Mucosa of rectum (tissue), 2 donors: Measurements from ENCODE around the gene AGXT.

Source experiments
- H3K27ac ChIP-seq, 2 donors: one replicate each; pipeline ENCODE4 v1.7.0; 2013; ENCODE audit warnings: inconsistent platforms in 2 of 2, low read depth in 2 of 2, low read length in 2 of 2
- H3K27me3 ChIP-seq, 2 donors: one replicate each; pipeline ENCODE4 v1.7.0; 2013; ENCODE audit warnings: low read length in 2 of 2; ENCODE audit not compliant: control insufficient read depth in 2 of 2, insufficient read depth in 2 of 2
- H3K36me3 ChIP-seq, 2 donors: one replicate each; pipeline ENCODE4 v1.7.0; 2013; ENCODE audit warnings: low read length in 2 of 2; ENCODE audit not compliant: control insufficient read depth in 2 of 2, insufficient read depth in 2 of 2
- H3K4me1 ChIP-seq, 2 donors: one replicate each; pipeline ENCODE4 v1.7.0; 2013; ENCODE audit warnings: low read length in 2 of 2, mild to moderate bottlenecking in 1 of 2; ENCODE audit not compliant: control insufficient read depth in 2 of 2, insufficient read depth in 2 of 2
- H3K4me3 ChIP-seq, 2 donors: one replicate each; pipeline ENCODE4 v1.7.0; 2013; ENCODE audit warnings: low read length in 2 of 2
- H3K9ac ChIP-seq, 2 donors: one replicate each; pipeline ENCODE4 v1.7.0; 2013; ENCODE audit warnings: low read length in 2 of 2, low read depth in 1 of 2, mild to moderate bottlenecking in 1 of 2
- H3K9me3 ChIP-seq, 2 donors: one replicate each; pipeline ENCODE4 v1.7.0; 2013; ENCODE audit warnings: low read length in 2 of 2; ENCODE audit not compliant: control insufficient read depth in 2 of 2
- donor health status: healthy.
- donor health status: Normal muscosa, but diverticular disease.

The AGXT gene

GRCh38 chr2:240892925-240893324 is 24.3 kb downstream of the AGXT start:
- H3K36me3 ChIP-seq: no peaks in the 10 kb centered on the region
- no peaks in the 10 kb centered on the region for H3K9me3 ChIP-seq
- no peaks in the 10 kb centered on the region for H3K27me3 ChIP-seq
- H3K27ac ChIP-seq: no peak overlapping the region
- peaks cover 19 to 45% of the 10 kb centered on the region in 2 donors for H3K4me1 ChIP-seq
- H3K4me3 ChIP-seq: no peak overlapping the region
- H3K9ac ChIP-seq: no peak overlapping the region

GRCh38 chr2:240893363-240893844 is 24.8 kb downstream of the AGXT start:
- Histone ChIP-seq H3K4me1 (peaks cover 19 to 45% of the 10 kb centered on the region in 2 donors), H3K27me3 (no peaks in the 10 kb centered on the region), H3K4me3 (no peak overlapping the region), H3K9ac (no peak overlapping the region), H3K36me3 (no peaks in the 10 kb centered on the region), H3K9me3 (no peaks in the 10 kb centered on the region), H3K27ac (no peak overlapping the region)

- Histone ChIP-seq H3K9me3 (no peaks in the 10 kb centered on the region), H3K4me3 (no peak overlapping the region), H3K27ac (no peak overlapping the region), H3K36me3 (no peaks in the 10 kb centered on the region), H3K4me1 (peaks cover 17 to 43% of the 10 kb centered on the region in 2 donors), H3K27me3 (no peaks in the 10 kb centered on the region), H3K9ac (no peak overlapping the region)
These were observed 25.4 kb downstream of the AGXT start for GRCh38 chr2:240894006-240894405.

- Histone ChIP-seq H3K9me3 (no peaks in the 10 kb centered on the region), H3K4me3 (peak overlapping the region in 1 of 2 donors; percentile 1), H3K4me1 (peaks cover 8 to 33% of the 10 kb centered on the region in 2 donors), H3K9ac (no peak overlapping the region), H3K36me3 (no peaks in the 10 kb centered on the region), H3K27me3 (no peaks in the 10 kb centered on the region), H3K27ac (no peak overlapping the region)
These were observed 26.4 kb downstream of the AGXT start for GRCh38 chr2:240894836-240895558.

- H3K9ac ChIP-seq: peak within 1 kb of the TSS in 1 of 2 donors; percentile 17
- H3K4me3 ChIP-seq: peak within 1 kb of the TSS; percentile 1 to 20
- H3K36me3 ChIP-seq: no peaks in the 10 kb centered on the region
- H3K27me3 ChIP-seq: no peaks in the 10 kb centered on the region
- H3K27ac ChIP-seq: no peak within 1 kb of the TSS
- no peaks in the 10 kb centered on the region for H3K9me3 ChIP-seq
- H3K4me1 ChIP-seq: peaks cover 7 to 30% of the 10 kb centered on the region in 2 donors
These were observed 27.2 kb downstream of the AGXT start, which contains the start of gene MAB21L4 for GRCh38 chr2:240895656-240896388. Gene MAB21L4, minus strand, starts transcription at chr2:240896156. Its CDS starts 159 bp downstream, at chr2:240895997.

GRCh38 chr2:240896394-240896793 is 27.8 kb downstream of the AGXT start:
- Histone ChIP-seq H3K27me3 (no peaks in the 10 kb centered on the region), H3K27ac (no peak overlapping the region), H3K4me1 (peaks cover 7 to 29% of the 10 kb centered on the region in 2 donors), H3K4me3 (no peak overlapping the region), H3K9me3 (no peaks in the 10 kb centered on the region), H3K9ac (peak overlapping the region in 1 of 2 donors; percentile 17), H3K36me3 (no peaks in the 10 kb centered on the region)

- H3K4me1 ChIP-seq: peaks cover 7 to 23% of the 10 kb centered on the region in 2 donors
- H3K27ac ChIP-seq: no peak overlapping the region
- H3K4me3 ChIP-seq: no peak overlapping the region
- no peaks in the 10 kb centered on the region for H3K36me3 ChIP-seq
- H3K27me3 ChIP-seq: peaks cover 3% of the 10 kb centered on the region in 2 donors
- no peak overlapping the region for H3K9ac ChIP-seq
- H3K9me3 ChIP-seq: no peaks in the 10 kb centered on the region
These were observed 28.5 kb downstream of the AGXT start for GRCh38 chr2:240896871-240897692.

GRCh38 chr2:240898108-240898730 is 29.6 kb downstream of the AGXT start:
- Histone ChIP-seq H3K27me3 (peaks cover 3 to 4% of the 10 kb centered on the region in 2 donors), H3K27ac (peak overlapping the region in 1 of 2 donors; percentile 38), H3K9ac (no peak overlapping the region), H3K4me1 (peaks cover 7 to 25% of the 10 kb centered on the region in 2 donors), H3K36me3 (no peaks in the 10 kb centered on the region), H3K4me3 (no peak overlapping the region), H3K9me3 (no peaks in the 10 kb centered on the region)

GRCh38 chr2:240898731-240899467 is 30.3 kb downstream of the AGXT start:
- Histone ChIP-seq H3K4me1 (peaks cover 4 to 22% of the 10 kb centered on the region in 2 donors), H3K9me3 (no peaks in the 10 kb centered on the region), H3K9ac (no peak overlapping the region), H3K4me3 (no peak overlapping the region), H3K36me3 (no peaks in the 10 kb centered on the region), H3K27me3 (peaks cover 3 to 6% of the 10 kb centered on the region in 2 donors), H3K27ac (no peak overlapping the region)
